Measurements from ENCODE around the gene STIMATE.

DNA sequence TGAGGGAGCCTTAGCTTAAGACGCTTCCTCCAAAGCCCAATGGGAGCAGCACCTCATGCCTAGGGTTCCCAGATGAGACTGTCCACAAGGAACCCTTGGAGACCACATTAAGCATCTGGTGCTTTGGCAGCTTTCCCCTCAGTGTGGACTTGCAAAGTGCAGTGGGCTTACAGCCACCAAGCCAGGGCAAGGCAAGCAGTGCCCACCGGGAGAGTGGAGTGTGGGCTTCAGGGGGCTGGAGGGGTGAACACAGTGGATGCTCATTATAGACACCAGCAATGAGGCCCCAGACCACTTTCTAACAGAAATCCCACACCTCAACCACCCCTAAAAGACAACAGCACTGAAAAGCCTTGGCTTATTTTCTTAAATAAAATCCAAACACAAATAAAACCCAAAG lies 53.5 kb downstream of the STIMATE start:
- TF ChIP-seq, protein P1, sequence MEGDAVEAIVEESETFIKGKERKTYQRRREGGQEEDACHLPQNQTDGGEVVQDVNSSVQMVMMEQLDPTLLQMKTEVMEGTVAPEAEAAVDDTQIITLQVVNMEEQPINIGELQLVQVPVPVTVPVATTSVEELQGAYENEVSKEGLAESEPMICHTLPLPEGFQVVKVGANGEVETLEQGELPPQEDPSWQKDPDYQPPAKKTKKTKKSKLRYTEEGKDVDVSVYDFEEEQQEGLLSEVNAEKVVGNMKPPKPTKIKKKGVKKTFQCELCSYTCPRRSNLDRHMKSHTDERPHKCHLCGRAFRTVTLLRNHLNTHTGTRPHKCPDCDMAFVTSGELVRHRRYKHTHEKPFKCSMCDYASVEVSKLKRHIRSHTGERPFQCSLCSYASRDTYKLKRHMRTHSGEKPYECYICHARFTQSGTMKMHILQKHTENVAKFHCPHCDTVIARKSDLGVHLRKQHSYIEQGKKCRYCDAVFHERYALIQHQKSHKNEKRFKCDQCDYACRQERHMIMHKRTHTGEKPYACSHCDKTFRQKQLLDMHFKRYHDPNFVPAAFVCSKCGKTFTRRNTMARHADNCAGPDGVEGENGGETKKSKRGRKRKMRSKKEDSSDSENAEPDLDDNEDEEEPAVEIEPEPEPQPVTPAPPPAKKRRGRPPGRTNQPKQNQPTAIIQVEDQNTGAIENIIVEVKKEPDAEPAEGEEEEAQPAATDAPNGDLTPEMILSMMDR (IDR thresholded peaks at IDR 0.05; ENCODE audit: low read depth, low read length, poor library complexity, severe bottlenecking), result no peak
- no peak for TF ChIP-seq EZH2phosphoT487 (IDR thresholded peaks at IDR 0.05; ENCODE audit: borderline replicate concordance, low read length)
